Hepatocyte (in vitro differentiated cells): ENCODE results near the gene GMPR. TPM values are rescaled to one million over a fixed set of nuclear protein-coding genes. Genes with fewer than 3 reads are reported as not detected.

ENCODE experiments used
- DNase-seq: peaks from one replicate; pipeline ENCODE4 v3.0.0-alpha.2; 2016; ENCODE audit warnings: low spot score
- H2AFZ ChIP-seq: fragments of 200-600 bp; sonication (generic); 2 replicates; pipeline ENCODE4 v1.6.0; 2016; ENCODE audit warnings: antibody characterized with exemption, mild to moderate bottlenecking
- H3K27ac ChIP-seq: fragments of 200-600 bp; sonication (generic); 2 replicates; pipeline ENCODE4 v1.5.1; 2016; ENCODE audit warnings: mild to moderate bottlenecking
- H3K27me3 ChIP-seq: fragments of 200-600 bp; sonication (generic); 2 replicates; pipeline ENCODE4 v1.6.1; 2016
- H3K36me3 ChIP-seq: fragments of 200-600 bp; sonication (generic); replicated peaks from 2 replicates; pipeline ENCODE4 v1.5.1; 2016; ENCODE audit warnings: low read depth; ENCODE audit not compliant: insufficient read depth
- H3K4me1 ChIP-seq: fragments of 200-600 bp; sonication (generic); 2 replicates; pipeline ENCODE4 v1.5.1; 2016; ENCODE audit warnings: mild to moderate bottlenecking, moderate library complexity; ENCODE audit not compliant: insufficient read depth
- H3K4me2 ChIP-seq: fragments of 200-600 bp; sonication (generic); 2 replicates; pipeline ENCODE4 v1.6.0; 2016
- H3K4me3 ChIP-seq: fragments of 200-600 bp; sonication (generic); 2 replicates; pipeline ENCODE4 v1.5.1; 2016; ENCODE audit warnings: mild to moderate bottlenecking
- H3K79me2 ChIP-seq: fragments of 200-600 bp; sonication (generic); 2 replicates; pipeline ENCODE4 v1.6.0; 2017; ENCODE audit warnings: mild to moderate bottlenecking
- H3K9me2 ChIP-seq: fragments of 200-600 bp; sonication (generic); replicated peaks from 2 replicates; pipeline ENCODE4 v1.6.0; 2017; ENCODE audit warnings: mild to moderate bottlenecking; ENCODE audit not compliant: insufficient read depth
- H3K9me3 ChIP-seq: fragments of 200-600 bp; sonication (generic); 2 replicates; pipeline ENCODE4 v1.5.1; 2016; ENCODE audit warnings: low read depth, mild to moderate bottlenecking
- H4K20me1 ChIP-seq: fragments of 200-600 bp; sonication (generic); 2 replicates; pipeline ENCODE4 v1.6.0; 2016; ENCODE audit warnings: mild to moderate bottlenecking; ENCODE audit not compliant: insufficient read depth, poor library complexity, severe bottlenecking
- EZH2 ChIP-seq: fragments of 200-600 bp; sonication (generic); IDR thresholded peaks from 2 replicates; pipeline ENCODE4 v1.6.1; 2016; ENCODE audit warnings: antibody characterized with exemption, mild to moderate bottlenecking, borderline replicate concordance
- EZH2phosphoT487 ChIP-seq: fragments of 200-600 bp; sonication (generic); IDR thresholded peaks from one replicate; pipeline ENCODE4 v1.6.1; 2018; ENCODE audit warnings: antibody characterized with exemption, mild to moderate bottlenecking, low read depth, moderate library complexity; ENCODE audit not compliant: unreplicated experiment, severe bottlenecking
- WGBS: methylation state at CpG from one replicate; pipeline ENCODE4 v1.1.6; 2016; ENCODE audit warnings: low lambda C conversion rate; ENCODE audit errors: missing lambda C conversion rate; 5-methylcytosine and 5-hydroxymethylcytosine counted together
- polyA plus RNA-seq: library from polyadenylated mRNA; unstranded; fragments of >200 nt; fragmentation: Nextera tagmentation; extraction: Ambion mirVana; gene quantifications from 2 replicates; pipeline ENCODE4 v1.2.1, GENCODE V29; 2016
- total RNA-seq: library from RNA; depleted of rRNA; stranded (reverse); fragments of >200 nt; gene quantifications from 2 replicates; pipeline ENCODE4 v1.2.3, GENCODE V29; 2014
- TF ChIP-seq, protein P1 (sequence below): fragments of 200-600 bp; sonication (generic); IDR thresholded peaks from 2 replicates; pipeline ENCODE4 v1.5.1; 2016; ENCODE audit warnings: antibody characterized with exemption, mild to moderate bottlenecking; ENCODE audit not compliant: poor library complexity

Gene GMPR
- total and polyA plus RNA-seq, 2 experiments from 2014 or later, result 6.1 to 16.5 TPM

DNA sequence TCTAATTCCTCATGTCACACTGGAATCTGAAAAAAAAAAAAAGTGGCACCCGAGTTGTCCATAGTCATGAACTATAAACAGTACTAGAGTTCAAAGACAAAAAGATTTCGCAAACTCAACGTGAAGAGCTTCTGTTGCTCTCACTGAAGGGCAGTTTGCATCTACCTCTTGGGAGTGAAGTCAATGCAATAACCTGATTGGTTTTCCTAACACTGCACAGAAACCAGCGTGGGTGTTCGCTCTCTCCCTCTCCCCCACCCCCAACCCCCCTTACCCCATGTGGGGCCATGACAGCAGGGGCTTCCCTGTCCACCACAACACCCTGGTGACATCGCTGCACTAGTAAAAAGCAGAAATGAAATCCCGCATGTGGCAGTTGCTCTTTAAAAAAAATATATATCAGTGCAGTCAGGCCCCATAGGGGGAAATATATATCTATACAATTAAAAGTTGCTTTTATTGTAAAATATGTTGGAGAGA lies 66.9 kb downstream of the GMPR start:
- Histone ChIP-seq H3K9me3 (no peaks in the 10 kb centered on the region), H3K36me3 (no peaks in the 10 kb centered on the region), H3K4me3 (no peak overlapping the region), H3K4me1 (no peaks in the 10 kb centered on the region), H4K20me1 (no peaks in the 10 kb centered on the region), H2AFZ (no peak overlapping the region), H3K79me2 (no peaks in the 10 kb centered on the region), H3K9me2 (no peaks in the 10 kb centered on the region), H3K27me3 (no peaks in the 10 kb centered on the region), H3K27ac (no peak overlapping the region), H3K4me2 (no peak overlapping the region)
- 78% methylated on average over 7 of the region's 7 CpGs for WGBS
- no peak for DNase-seq
- TF ChIP-seq, protein P1, sequence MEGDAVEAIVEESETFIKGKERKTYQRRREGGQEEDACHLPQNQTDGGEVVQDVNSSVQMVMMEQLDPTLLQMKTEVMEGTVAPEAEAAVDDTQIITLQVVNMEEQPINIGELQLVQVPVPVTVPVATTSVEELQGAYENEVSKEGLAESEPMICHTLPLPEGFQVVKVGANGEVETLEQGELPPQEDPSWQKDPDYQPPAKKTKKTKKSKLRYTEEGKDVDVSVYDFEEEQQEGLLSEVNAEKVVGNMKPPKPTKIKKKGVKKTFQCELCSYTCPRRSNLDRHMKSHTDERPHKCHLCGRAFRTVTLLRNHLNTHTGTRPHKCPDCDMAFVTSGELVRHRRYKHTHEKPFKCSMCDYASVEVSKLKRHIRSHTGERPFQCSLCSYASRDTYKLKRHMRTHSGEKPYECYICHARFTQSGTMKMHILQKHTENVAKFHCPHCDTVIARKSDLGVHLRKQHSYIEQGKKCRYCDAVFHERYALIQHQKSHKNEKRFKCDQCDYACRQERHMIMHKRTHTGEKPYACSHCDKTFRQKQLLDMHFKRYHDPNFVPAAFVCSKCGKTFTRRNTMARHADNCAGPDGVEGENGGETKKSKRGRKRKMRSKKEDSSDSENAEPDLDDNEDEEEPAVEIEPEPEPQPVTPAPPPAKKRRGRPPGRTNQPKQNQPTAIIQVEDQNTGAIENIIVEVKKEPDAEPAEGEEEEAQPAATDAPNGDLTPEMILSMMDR, result no peak
- no peak for TF ChIP-seq EZH2
- no peak for TF ChIP-seq EZH2phosphoT487

DNA sequence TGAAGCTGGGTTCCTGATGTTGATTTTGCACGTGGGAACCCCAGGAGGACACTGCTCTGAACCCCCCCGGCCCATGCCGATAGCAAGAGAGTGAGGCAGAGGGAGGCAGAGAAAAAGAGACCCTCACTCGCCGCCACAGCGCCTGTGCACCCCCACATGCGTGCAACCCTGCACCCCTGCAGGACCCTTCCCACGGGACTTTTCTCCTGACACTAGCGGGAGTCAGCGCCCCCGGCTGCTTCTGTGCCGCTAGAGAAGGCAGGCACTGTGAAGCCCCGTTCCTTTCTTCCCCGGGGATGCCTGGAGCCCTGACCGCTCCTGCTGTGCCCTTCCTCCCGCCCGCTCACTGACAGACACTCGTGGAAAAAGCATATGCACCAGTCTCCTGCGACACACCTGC lies 67.4 kb downstream of the GMPR start:
- no peak overlapping the region for H2AFZ ChIP-seq
- H3K27me3 ChIP-seq, result no peaks in the 10 kb centered on the region
- TF ChIP-seq EZH2, result no peak
- TF ChIP-seq, protein P1, result no peak
- TF ChIP-seq EZH2phosphoT487, result no peak
- H3K27ac ChIP-seq, result no peak overlapping the region
- no peaks in the 10 kb centered on the region for H3K36me3 ChIP-seq
- no peak for DNase-seq
- no peaks in the 10 kb centered on the region for H3K4me1 ChIP-seq
- no peaks in the 10 kb centered on the region for H3K9me2 ChIP-seq
- WGBS, result 86% methylated on average over 18 of the region's 19 CpGs
- no peaks in the 10 kb centered on the region for H4K20me1 ChIP-seq
- H3K4me3 ChIP-seq, result no peak overlapping the region
- H3K9me3 ChIP-seq, result no peaks in the 10 kb centered on the region
- no peaks in the 10 kb centered on the region for H3K79me2 ChIP-seq
- H3K4me2 ChIP-seq, result no peak overlapping the region

DNA sequence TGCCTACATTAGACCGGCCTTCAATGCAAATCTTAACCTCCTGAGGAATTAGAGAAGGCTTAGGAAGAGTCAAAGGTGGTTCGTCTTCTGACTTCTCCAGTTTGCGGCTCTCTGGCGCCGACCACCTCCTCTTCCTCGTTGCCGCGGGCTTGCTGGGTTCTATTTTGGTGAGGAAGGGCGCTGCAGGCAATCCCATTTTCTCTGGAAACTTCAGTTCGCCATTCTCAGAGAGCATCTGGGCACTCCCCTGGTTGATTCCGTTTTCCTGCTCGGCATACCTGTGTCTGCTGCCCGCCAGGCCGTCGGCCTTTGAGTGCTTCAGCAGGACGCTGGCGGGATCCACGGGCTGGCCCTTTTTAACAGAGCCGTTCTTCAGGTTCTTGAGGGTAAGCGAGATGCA lies 67.9 kb downstream of the GMPR start:
- Histone ChIP-seq H3K9me2 (no peaks in the 10 kb centered on the region), H2AFZ (no peak overlapping the region), H3K27ac (no peak overlapping the region), H3K4me3 (no peak overlapping the region), H3K79me2 (no peaks in the 10 kb centered on the region), H3K4me2 (no peak overlapping the region), H3K9me3 (no peaks in the 10 kb centered on the region), H3K36me3 (no peaks in the 10 kb centered on the region), H4K20me1 (no peaks in the 10 kb centered on the region), H3K4me1 (no peaks in the 10 kb centered on the region), H3K27me3 (no peaks in the 10 kb centered on the region)
- no peak for TF ChIP-seq EZH2
- TF ChIP-seq EZH2phosphoT487, result no peak
- TF ChIP-seq, protein P1, result no peak
- WGBS, result 88% methylated on average over 20 of the region's 20 CpGs
- no peak for DNase-seq

DNA sequence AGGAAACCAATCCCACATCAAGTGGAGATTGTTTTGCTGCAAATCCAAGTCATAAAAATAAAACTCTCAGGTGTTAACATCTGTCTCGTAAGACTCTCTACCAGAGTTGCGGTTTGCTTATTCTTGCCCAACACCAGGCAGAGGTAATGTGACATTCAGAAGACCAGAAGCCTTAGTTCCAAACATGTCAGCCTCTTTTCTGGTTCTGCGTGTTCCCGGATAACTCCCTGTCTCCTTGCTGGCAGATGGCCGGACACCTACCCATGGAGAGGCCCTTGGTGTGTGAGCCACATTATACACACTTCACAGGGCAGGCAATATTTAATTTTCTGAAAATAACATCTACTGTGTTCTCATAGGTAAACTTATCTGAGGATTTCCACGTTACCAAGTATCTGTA lies 73.4 kb downstream of the GMPR start:
- Histone ChIP-seq H3K36me3 (no peaks in the 10 kb centered on the region), H3K9me3 (no peaks in the 10 kb centered on the region), H3K79me2 (no peaks in the 10 kb centered on the region), H3K4me1 (no peaks in the 10 kb centered on the region), H3K4me2 (no peak overlapping the region), H3K27ac (no peak overlapping the region), H4K20me1 (no peaks in the 10 kb centered on the region), H3K9me2 (no peaks in the 10 kb centered on the region), H3K27me3 (no peaks in the 10 kb centered on the region), H3K4me3 (no peak overlapping the region), H2AFZ (no peak overlapping the region)
- WGBS, result 94% methylated on average over 6 of the region's 6 CpGs
- no peak for TF ChIP-seq EZH2
- no peak for TF ChIP-seq EZH2phosphoT487
- TF ChIP-seq, protein P1, result no peak
- no peak for DNase-seq
